NB4 (cell line): ENCODE data around the gene STXBP1.
A peak's percentile ranks its signal among the peaks of the same experiment; 100 is the strongest.

Experiments
- DNase-seq: peaks from one replicate; pipeline ENCODE4 v3.0.0; 2010; ENCODE audit warnings: low read depth
- H3K4me3 ChIP-seq: one replicate; pipeline ENCODE4 v1.5.1; 2011; ENCODE audit warnings: mild to moderate bottlenecking, low read depth, low read length, moderate library complexity
- MYC ChIP-seq: IDR thresholded peaks from 2 replicates; pipeline ENCODE4 v1.6.1; 2011; ENCODE audit warnings: low read depth, low read length
- POLR2A ChIP-seq: IDR thresholded peaks from 2 replicates; pipeline ENCODE4 v1.6.1; 2011; ENCODE audit warnings: mild to moderate bottlenecking; ENCODE audit not compliant: insufficient read length; ENCODE audit errors: extremely low read depth
- TF ChIP-seq, protein P1 (sequence below): IDR thresholded peaks from 2 replicates; pipeline ENCODE4 v1.6.1; 2011; ENCODE audit warnings: low read depth, low read length
- TF ChIP-seq, protein P2 (sequence below): IDR thresholded peaks from one replicate; pipeline ENCODE4 v1.5.1; 2012; ENCODE audit warnings: low read depth, low read length

STXBP1 gene

DNA sequence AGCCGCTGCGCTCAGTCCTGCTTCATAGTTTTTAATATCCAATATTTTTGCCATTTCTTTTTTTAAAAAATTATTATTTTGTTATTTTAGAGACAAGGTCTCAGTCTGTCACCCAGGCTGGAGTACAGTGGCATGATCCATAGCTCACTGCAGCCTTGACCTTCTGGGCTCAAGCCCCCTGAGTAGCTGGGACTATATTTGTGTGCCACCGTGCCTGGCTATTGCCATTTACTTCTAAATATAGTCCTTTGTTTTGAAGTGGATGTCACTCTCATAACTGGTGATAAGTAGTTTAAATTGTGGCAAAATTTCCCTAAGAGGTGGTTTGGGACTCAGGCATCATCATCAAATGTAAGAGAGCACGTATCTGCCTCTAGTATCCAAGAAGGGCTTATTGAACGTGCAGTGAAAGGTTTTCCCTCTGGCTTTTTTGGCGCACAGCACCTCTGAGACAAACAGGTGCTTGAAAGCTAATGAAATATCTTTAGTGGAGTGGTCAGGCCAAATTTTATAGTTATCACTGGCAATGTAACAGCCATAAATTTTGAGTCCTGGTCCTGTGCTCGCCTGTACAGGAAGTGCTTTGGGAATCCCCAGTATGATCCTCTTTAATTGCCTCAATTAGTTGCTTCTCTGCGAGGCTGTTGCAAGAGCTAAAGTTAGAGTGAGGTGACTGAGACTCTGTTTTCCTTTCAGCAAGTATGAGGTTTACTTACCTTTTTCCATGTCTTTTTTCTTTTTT, 14.8 kb downstream of the STXBP1 start:
- TF ChIP-seq MYC (no peak), POLR2A (no peak)
- TF ChIP-seq, protein P1, sequence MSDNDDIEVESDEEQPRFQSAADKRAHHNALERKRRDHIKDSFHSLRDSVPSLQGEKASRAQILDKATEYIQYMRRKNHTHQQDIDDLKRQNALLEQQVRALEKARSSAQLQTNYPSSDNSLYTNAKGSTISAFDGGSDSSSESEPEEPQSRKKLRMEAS: no peak
- H3K4me3 ChIP-seq: no peak overlapping the region
- no peak for DNase-seq

DNA sequence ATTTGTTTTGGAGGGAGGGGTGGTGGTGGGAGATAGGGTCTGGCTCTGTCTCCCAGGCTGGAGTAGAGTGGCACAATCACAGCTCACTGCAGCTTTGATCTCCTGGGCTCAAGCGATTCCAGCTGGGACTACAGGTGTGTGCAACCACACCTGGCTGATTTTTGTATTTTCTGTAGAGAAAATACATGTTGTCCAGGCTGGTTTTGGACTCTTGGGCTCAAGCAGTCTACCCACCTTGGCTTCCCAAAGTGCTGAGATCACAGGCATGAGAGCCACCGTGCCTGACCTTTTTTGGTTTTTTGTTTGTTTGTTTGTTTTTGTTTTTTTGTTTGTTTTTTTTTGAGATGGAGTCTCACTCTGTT, 15.4 kb downstream of the STXBP1 start:
- TF ChIP-seq POLR2A (no peak), MYC (no peak)
- TF ChIP-seq, protein P1: no peak
- TF ChIP-seq, protein P2, sequence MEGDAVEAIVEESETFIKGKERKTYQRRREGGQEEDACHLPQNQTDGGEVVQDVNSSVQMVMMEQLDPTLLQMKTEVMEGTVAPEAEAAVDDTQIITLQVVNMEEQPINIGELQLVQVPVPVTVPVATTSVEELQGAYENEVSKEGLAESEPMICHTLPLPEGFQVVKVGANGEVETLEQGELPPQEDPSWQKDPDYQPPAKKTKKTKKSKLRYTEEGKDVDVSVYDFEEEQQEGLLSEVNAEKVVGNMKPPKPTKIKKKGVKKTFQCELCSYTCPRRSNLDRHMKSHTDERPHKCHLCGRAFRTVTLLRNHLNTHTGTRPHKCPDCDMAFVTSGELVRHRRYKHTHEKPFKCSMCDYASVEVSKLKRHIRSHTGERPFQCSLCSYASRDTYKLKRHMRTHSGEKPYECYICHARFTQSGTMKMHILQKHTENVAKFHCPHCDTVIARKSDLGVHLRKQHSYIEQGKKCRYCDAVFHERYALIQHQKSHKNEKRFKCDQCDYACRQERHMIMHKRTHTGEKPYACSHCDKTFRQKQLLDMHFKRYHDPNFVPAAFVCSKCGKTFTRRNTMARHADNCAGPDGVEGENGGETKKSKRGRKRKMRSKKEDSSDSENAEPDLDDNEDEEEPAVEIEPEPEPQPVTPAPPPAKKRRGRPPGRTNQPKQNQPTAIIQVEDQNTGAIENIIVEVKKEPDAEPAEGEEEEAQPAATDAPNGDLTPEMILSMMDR: no peak
- no peak overlapping the region for H3K4me3 ChIP-seq
- DNase-seq: no peak

DNA sequence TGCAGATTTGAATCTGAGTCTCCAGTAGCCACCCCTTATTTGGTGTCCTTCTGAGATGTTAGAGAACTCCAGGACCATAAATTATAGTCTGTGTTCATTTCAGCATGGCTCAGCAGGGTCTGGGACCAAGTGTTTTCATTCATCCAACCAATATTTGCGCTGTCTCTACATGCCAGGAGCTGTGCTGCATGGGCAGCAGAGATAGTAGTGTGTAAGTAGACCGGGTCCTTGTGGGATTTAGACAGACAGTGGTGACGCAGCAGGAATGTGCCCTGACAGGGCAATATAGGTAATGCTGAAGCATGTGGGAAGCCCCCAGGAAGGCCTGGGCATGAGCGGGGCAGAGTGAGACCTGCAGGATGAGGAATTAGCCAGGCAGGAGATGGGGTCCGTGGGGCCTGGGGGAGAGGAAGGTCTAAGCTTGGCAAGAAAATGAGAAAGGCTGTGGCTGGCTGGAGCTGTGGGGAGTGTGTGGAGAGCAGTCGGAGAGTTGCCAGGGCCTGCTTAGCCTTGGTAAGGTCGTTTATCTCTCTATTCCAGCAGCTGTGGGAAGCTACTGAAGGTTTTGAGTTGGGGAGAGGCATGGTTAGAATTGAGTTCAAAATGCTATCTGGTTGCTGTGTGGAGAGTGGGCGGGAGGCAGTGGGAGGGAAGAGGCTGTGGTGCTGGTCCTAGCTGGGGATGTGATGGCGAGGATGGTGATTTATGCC, 16.8 kb downstream of the STXBP1 start:
- no peak for DNase-seq
- TF ChIP-seq, protein P1: no peak
- TF ChIP-seq, protein P2: no peak
- TF ChIP-seq MYC (no peak), POLR2A (no peak)
- H3K4me3 ChIP-seq: no peak overlapping the region

DNA sequence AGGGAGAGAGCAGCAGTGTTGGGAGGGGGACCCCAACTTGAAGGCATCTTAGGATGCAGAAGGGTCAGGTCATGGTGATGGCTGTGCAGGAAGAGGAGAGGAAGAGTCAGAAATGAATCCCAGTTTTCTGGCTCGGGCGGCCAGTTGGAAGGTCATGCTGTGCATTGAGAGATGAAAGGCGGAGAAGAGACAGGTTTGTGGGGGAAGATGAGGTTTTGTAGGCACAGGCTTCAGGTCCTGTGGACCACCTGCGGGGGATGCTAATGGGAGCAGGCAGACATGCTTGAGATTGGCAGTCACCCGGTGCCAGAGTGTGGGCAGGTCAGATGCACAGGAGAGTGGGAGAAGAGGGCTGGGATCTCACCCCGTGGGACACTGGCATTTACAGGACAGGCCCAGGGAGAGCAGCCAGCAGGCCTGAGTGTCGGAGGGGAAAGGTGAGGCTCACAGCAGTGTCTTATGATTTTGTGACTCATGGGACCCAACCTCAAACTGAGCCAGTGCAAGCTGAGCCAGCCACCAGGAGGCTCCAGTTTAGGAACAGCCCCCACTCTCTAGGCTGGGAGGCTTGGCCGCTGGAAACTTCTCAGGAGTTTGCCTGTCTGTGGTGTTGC, 17.5 kb downstream of the STXBP1 start:
- H3K4me3 ChIP-seq: no peak overlapping the region
- DNase-seq: peak; percentile 16
- TF ChIP-seq POLR2A (no peak), MYC (no peak)
- TF ChIP-seq, protein P2: no peak
- TF ChIP-seq, protein P1: no peak

- TF ChIP-seq, protein P2: no peak
- TF ChIP-seq, protein P1: no peak
- no peak for TF ChIP-seq MYC
- TF ChIP-seq POLR2A: no peak
- no peak for DNase-seq
- H3K4me3 ChIP-seq: no peak overlapping the region
Measured at GRCh38 chr9:127633216-127633862, 21.3 kb downstream of the STXBP1 start.
